ENCODE results near the gene REL.

DNA sequence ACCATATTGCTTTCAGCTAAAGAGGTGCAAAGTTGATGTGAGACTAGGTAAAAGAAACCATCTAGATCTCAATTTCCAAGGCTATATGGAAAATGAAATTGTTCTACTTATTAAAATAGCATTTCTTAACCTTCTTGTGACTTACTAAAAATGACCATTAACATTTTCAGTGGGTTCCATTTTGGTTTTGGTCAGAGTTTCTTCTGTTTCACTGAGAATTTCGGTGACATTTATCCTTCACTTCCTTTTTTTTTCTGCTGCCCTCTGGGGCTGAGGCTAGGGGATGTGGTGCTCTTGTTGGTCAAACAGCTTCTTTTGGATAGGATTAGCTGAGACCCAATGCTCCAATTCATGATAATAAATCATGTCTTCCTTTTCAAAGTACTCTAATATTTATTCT is 44.3 kb upstream of the REL start:
- TF ChIP-seq GATA2 (IDR thresholded peaks at IDR 0.05; ENCODE audit: low read depth, low read length) (no peak), GATA3 (IDR thresholded peaks at IDR 0.05; ENCODE audit: low read depth, low read length) (no peak)
